WTC11 (cell line): ENCODE data around the gene PHLDB1. TPM values are rescaled to one million over a fixed set of nuclear protein-coding genes. Genes with fewer than 3 reads are reported as not detected.

Source experiments
- ATAC-seq: fragments of 200-7000 bp; cut with Tn5 transposase; 2 replicates; pipeline ENCODE4 v1.10.0; 2021; ENCODE audit warnings: mild to moderate bottlenecking, moderate library complexity
- CTCF ChIA-PET: fragments of 300-600 bp; sonication (Branson Sonifier 250); formaldehyde crosslinking; loops from one replicate; lab custom pipeline; 2021; ENCODE audit warnings: antibody characterized with exemption; lab: Charles Lee
- POLR2A ChIA-PET: fragments of 350-600 bp; sonication (Branson Sonifier 250); formaldehyde crosslinking; loops from one replicate; lab custom pipeline; 2021; ENCODE audit warnings: antibody characterized with exemption; lab: Charles Lee
- DNase-seq: peaks from one replicate; pipeline ENCODE4 v3.0.0; 2021; ENCODE audit warnings: low spot score
- H3K27ac Mint-ChIP-seq: 2 replicates; pipeline ENCODE4 v1.8.0; 2021; ENCODE audit warnings: mixed read lengths
- H3K27me3 Mint-ChIP-seq: 2 replicates; pipeline ENCODE4 v1.8.0; 2021; ENCODE audit warnings: low read depth, mild to moderate bottlenecking, moderate library complexity, mixed read lengths
- H3K36me3 Mint-ChIP-seq: 2 replicates; pipeline ENCODE4 v1.8.0; 2021; ENCODE audit warnings: mixed read lengths
- H3K4me1 Mint-ChIP-seq: 2 replicates; pipeline ENCODE4 v1.8.0; 2022; ENCODE audit warnings: mixed read lengths
- H3K4me3 Mint-ChIP-seq: 2 replicates; pipeline ENCODE4 v1.8.0; 2021; ENCODE audit warnings: mild to moderate bottlenecking, moderate library complexity, mixed read lengths
- H3K9me3 Mint-ChIP-seq: 2 replicates; pipeline ENCODE4 v1.8.0; 2021; ENCODE audit warnings: mixed read lengths
- CREM ChIP-seq: sonication (generic); formaldehyde crosslinking; IDR thresholded peaks from 2 replicates; pipeline ENCODE4 v1.8.1; 2022; ENCODE audit warnings: mild to moderate bottlenecking, missing genetic modification reagents, moderate library complexity
- NFATC4 ChIP-seq: fragments of 250-450 bp; sonication (Bioruptor Pico); IDR thresholded peaks from 2 replicates; pipeline ENCODE4 v1.9.0; 2021; ENCODE audit warnings: mild to moderate bottlenecking
- OVOL2 ChIP-seq: fragments of 250-450 bp; sonication (Bioruptor Pico); IDR thresholded peaks from 2 replicates; pipeline ENCODE4 v1.9.0; 2021; ENCODE audit warnings: mild to moderate bottlenecking, borderline replicate concordance
- SMAD3 ChIP-seq: sonication (generic); formaldehyde crosslinking; IDR thresholded peaks from 2 replicates; pipeline ENCODE4 v1.8.0; 2022; ENCODE audit warnings: missing genetic modification reagents, mild to moderate bottlenecking, borderline replicate concordance
- SP1 ChIP-seq: sonication (generic); formaldehyde crosslinking; conservative IDR thresholded peaks from 2 replicates; pipeline ENCODE4 v1.8.1; 2022; ENCODE audit warnings: missing genetic modification reagents
- TCF7 ChIP-seq: sonication (generic); formaldehyde crosslinking; IDR thresholded peaks from 2 replicates; pipeline ENCODE4 v1.8.0; 2022; ENCODE audit warnings: mild to moderate bottlenecking, low read depth, missing genetic modification reagents, moderate library complexity
- ZNF396 ChIP-seq: fragments of 250-450 bp; sonication (Bioruptor Pico); IDR thresholded peaks from 2 replicates; pipeline ENCODE4 v1.8.0; 2021; ENCODE audit warnings: mild to moderate bottlenecking, moderate library complexity, borderline replicate concordance
- ZNF416 ChIP-seq: fragments of 250-450 bp; sonication (Bioruptor Pico); IDR thresholded peaks from 2 replicates; pipeline ENCODE4 v1.9.0; 2021; ENCODE audit warnings: mild to moderate bottlenecking, inconsistent platforms
- total RNA-seq: library from RNA; stranded (reverse); gene quantifications from 3 replicates; pipeline ENCODE4 v1.2.3, GENCODE V29; 2021
- TF ChIP-seq, protein P1 (sequence below): sonication (generic); formaldehyde crosslinking; IDR thresholded peaks from 2 replicates; pipeline ENCODE4 v1.8.0; 2022; ENCODE audit warnings: mild to moderate bottlenecking, missing genetic modification reagents
- TF ChIP-seq, protein P2 (sequence below): sonication (generic); formaldehyde crosslinking; IDR thresholded peaks from 2 replicates; pipeline ENCODE4 v1.8.1; 2022; ENCODE audit warnings: missing genetic modification reagents, borderline replicate concordance
- TF ChIP-seq, protein P3 (sequence below): sonication (generic); formaldehyde crosslinking; IDR thresholded peaks from 2 replicates; pipeline ENCODE4 v1.8.0; 2022; ENCODE audit warnings: mild to moderate bottlenecking, missing genetic modification reagents
- TF ChIP-seq, protein P4 (sequence below): fragments of 250-450 bp; sonication (Bioruptor Pico); IDR thresholded peaks from 2 replicates; pipeline ENCODE4 v1.9.0; 2021; ENCODE audit warnings: mild to moderate bottlenecking
- TF ChIP-seq, protein P5 (sequence below): fragments of 250-450 bp; sonication (Bioruptor Pico); IDR thresholded peaks from 2 replicates; pipeline ENCODE4 v2.1.2; 2022; ENCODE audit warnings: mild to moderate bottlenecking, moderate library complexity
- TF ChIP-seq, protein P6 (sequence below): fragments of 250-450 bp; sonication (Bioruptor Pico); IDR thresholded peaks from 2 replicates; pipeline ENCODE4 v1.9.0; 2021; ENCODE audit warnings: mild to moderate bottlenecking

PHLDB1 gene
- total RNA-seq, 1 experiment from 2014 or later: 83.1 TPM

DNA sequence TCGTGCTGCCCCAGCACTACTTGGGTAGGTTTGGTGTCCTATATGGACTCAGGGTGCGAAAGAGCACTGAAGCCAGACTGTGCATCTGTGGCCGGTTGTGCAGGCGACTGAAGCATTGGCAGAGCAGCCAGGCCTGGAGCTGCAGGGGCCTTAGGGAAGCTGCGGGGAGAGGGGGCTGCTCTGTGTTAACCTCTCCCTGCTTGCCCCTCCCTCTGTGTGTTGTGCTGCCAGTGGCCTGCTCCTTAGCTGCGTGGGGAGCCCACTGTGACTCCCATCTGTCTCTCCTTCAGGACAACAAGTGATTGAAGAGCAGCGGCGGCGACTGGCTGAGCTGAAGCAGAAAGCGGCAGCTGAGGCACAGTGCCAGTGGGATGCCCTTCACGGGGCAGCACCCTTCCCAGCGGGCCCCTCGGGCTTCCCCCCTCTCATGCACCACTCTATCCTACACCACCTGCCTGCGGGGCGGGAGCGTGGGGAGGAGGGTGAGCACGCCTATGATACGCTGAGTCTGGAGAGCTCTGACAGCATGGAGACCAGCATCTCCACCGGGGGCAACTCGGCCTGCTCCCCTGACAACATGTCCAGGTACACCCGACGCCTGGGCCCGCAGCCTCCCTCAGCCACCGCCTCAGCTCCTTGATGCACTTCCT, 37.8 kb downstream of the PHLDB1 start:
- Mint-ChIP-seq H3K27me3 (no peaks in the 10 kb centered on the region), H3K4me3 (no peak overlapping the region), H3K4me1 (no peaks in the 10 kb centered on the region), H3K9me3 (no peaks in the 10 kb centered on the region), H3K27ac (no peak overlapping the region), H3K36me3 (peaks cover 41% of the 10 kb centered on the region)
- TF ChIP-seq TCF7 (CRISPR knock-in tag): no peak
- TF ChIP-seq, protein P1, sequence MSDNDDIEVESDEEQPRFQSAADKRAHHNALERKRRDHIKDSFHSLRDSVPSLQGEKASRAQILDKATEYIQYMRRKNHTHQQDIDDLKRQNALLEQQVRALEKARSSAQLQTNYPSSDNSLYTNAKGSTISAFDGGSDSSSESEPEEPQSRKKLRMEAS: no peak
- no peak for TF ChIP-seq ZNF396 (CRISPR knock-in tag)
- TF ChIP-seq OVOL2: no peak
- TF ChIP-seq, protein P2, sequence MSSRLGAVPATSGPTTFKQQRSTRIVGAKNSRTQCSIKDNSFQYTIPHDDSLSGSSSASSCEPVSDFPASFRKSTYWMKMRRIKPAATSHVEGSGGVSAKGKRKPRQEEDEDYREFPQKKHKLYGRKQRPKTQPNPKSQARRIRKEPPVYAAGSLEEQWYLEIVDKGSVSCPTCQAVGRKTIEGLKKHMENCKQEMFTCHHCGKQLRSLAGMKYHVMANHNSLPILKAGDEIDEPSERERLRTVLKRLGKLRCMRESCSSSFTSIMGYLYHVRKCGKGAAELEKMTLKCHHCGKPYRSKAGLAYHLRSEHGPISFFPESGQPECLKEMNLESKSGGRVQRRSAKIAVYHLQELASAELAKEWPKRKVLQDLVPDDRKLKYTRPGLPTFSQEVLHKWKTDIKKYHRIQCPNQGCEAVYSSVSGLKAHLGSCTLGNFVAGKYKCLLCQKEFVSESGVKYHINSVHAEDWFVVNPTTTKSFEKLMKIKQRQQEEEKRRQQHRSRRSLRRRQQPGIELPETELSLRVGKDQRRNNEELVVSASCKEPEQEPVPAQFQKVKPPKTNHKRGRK (CRISPR knock-in tag): no peak
- no peak for TF ChIP-seq CREM (CRISPR knock-in tag)
- TF ChIP-seq, protein P3, sequence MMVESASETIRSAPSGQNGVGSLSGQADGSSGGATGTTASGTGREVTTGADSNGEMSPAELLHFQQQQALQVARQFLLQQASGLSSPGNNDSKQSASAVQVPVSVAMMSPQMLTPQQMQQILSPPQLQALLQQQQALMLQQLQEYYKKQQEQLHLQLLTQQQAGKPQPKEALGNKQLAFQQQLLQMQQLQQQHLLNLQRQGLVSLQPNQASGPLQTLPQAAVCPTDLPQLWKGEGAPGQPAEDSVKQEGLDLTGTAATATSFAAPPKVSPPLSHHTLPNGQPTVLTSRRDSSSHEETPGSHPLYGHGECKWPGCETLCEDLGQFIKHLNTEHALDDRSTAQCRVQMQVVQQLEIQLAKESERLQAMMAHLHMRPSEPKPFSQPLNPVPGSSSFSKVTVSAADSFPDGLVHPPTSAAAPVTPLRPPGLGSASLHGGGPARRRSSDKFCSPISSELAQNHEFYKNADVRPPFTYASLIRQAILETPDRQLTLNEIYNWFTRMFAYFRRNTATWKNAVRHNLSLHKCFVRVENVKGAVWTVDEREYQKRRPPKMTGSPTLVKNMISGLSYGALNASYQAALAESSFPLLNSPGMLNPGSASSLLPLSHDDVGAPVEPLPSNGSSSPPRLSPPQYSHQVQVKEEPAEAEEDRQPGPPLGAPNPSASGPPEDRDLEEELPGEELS: no peak
- TF ChIP-seq NFATC4 (CRISPR knock-in tag): no peak
- TF ChIP-seq, protein P4, sequence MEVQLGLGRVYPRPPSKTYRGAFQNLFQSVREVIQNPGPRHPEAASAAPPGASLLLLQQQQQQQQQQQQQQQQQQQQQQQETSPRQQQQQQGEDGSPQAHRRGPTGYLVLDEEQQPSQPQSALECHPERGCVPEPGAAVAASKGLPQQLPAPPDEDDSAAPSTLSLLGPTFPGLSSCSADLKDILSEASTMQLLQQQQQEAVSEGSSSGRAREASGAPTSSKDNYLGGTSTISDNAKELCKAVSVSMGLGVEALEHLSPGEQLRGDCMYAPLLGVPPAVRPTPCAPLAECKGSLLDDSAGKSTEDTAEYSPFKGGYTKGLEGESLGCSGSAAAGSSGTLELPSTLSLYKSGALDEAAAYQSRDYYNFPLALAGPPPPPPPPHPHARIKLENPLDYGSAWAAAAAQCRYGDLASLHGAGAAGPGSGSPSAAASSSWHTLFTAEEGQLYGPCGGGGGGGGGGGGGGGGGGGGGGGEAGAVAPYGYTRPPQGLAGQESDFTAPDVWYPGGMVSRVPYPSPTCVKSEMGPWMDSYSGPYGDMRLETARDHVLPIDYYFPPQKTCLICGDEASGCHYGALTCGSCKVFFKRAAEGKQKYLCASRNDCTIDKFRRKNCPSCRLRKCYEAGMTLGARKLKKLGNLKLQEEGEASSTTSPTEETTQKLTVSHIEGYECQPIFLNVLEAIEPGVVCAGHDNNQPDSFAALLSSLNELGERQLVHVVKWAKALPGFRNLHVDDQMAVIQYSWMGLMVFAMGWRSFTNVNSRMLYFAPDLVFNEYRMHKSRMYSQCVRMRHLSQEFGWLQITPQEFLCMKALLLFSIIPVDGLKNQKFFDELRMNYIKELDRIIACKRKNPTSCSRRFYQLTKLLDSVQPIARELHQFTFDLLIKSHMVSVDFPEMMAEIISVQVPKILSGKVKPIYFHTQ (CRISPR knock-in tag): no peak
- POLR2A ChIA-PET: no interaction called here
- ATAC-seq: no peak
- no peak for DNase-seq
- CTCF ChIA-PET: interaction anchor here (0.6 to 1.0 kb wide), 2 partner anchors 10 kb away, joined by 3 to 4 read pairs; no protein-coding TSS in a partner anchor

DNA sequence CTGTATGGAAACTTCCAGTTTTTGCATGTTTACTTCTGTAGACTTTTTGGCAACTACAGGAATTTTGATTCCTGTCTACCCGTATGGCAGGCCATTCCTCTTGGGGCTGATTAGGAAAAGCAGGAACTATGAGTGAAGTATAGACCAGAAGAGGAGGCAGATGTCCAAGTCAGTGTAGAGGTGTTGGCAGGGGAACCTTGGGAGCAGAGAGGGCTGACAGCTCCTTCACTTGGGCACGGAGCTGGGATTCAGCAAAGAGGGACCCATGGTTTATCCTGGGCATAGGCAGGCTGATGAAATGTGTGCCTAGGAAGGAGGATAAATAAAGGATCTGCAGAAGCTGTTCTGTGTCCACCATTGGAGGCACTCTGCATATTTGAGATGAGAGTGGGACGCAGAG, 39.0 kb downstream of the PHLDB1 start:
- H3K4me1 Mint-ChIP-seq: no peaks in the 10 kb centered on the region
- no peaks in the 10 kb centered on the region for H3K9me3 Mint-ChIP-seq
- ChIA-PET POLR2A (no interaction called here), CTCF (interaction anchor here (0.6 to 1.3 kb wide), 3 partner anchors 12 to 260 kb away, joined by 3 read pairs; no protein-coding TSS in a partner anchor)
- DNase-seq (no peak), ATAC-seq (no peak)
- no peaks in the 10 kb centered on the region for H3K27me3 Mint-ChIP-seq
- H3K36me3 Mint-ChIP-seq: peaks cover 49% of the 10 kb centered on the region
- no peak overlapping the region for H3K27ac Mint-ChIP-seq
- TF ChIP-seq SMAD3 (CRISPR knock-in tag): no peak
- TF ChIP-seq, protein P5, sequence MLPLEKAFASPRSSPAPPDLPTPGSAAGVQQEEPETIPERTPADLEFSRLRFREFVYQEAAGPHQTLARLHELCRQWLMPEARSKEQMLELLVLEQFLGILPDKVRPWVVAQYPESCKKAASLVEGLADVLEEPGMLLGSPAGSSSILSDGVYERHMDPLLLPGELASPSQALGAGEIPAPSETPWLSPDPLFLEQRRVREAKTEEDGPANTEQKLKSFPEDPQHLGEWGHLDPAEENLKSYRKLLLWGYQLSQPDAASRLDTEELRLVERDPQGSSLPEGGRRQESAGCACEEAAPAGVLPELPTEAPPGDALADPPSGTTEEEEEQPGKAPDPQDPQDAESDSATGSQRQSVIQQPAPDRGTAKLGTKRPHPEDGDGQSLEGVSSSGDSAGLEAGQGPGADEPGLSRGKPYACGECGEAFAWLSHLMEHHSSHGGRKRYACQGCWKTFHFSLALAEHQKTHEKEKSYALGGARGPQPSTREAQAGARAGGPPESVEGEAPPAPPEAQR (CRISPR knock-in tag): no peak
- no peak for TF ChIP-seq SP1 (CRISPR knock-in tag)
- no peak for TF ChIP-seq ZNF416 (CRISPR knock-in tag)
- TF ChIP-seq, protein P6, sequence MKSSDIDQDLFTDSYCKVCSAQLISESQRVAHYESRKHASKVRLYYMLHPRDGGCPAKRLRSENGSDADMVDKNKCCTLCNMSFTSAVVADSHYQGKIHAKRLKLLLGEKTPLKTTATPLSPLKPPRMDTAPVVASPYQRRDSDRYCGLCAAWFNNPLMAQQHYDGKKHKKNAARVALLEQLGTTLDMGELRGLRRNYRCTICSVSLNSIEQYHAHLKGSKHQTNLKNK (CRISPR knock-in tag): no peak
- no peak overlapping the region for H3K4me3 Mint-ChIP-seq
